DOHH2 (cell line): ENCODE measurements around the gene KLK7.

Experiments used
- H3F3A ChIP-seq: fragments of 200-600 bp; sonication (generic), shearing (Covaris generic); 2 replicates; pipeline ENCODE4 v1.6.0; 2016; ENCODE audit warnings: antibody characterized with exemption, mild to moderate bottlenecking; ENCODE audit not compliant: control insufficient read depth, insufficient read depth
- H3K27ac ChIP-seq: fragments of 200-600 bp; sonication (generic); 2 replicates; pipeline ENCODE4 v1.5.1; 2014; ENCODE audit warnings: low read depth, mild to moderate bottlenecking, low read length, moderate library complexity
- H3K27me3 ChIP-seq: fragments of 200-600 bp; sonication (generic); 2 replicates; pipeline ENCODE4 v1.6.1; 2014; ENCODE audit warnings: mild to moderate bottlenecking, low read length, mixed read lengths; ENCODE audit not compliant: control insufficient read depth
- H3K36me3 ChIP-seq: fragments of 200-600 bp; sonication (generic); 2 replicates; pipeline ENCODE4 v1.6.1; 2014; ENCODE audit warnings: mild to moderate bottlenecking, low read length, moderate library complexity, mixed read lengths; ENCODE audit not compliant: control insufficient read depth
- H3K4me1 ChIP-seq: fragments of 200-600 bp; sonication (generic); 2 replicates; pipeline ENCODE4 v1.6.1; 2014; ENCODE audit warnings: mild to moderate bottlenecking, low read length, mixed read lengths; ENCODE audit not compliant: control insufficient read depth
- H3K4me2 ChIP-seq: fragments of 200-600 bp; sonication (generic); 2 replicates; pipeline ENCODE4 v1.6.0; 2014; ENCODE audit warnings: mild to moderate bottlenecking, low read length, moderate library complexity
- H3K4me3 ChIP-seq: fragments of 200-600 bp; sonication (generic); 2 replicates; pipeline ENCODE4 v1.5.1; 2014; ENCODE audit warnings: mild to moderate bottlenecking, low read length, mixed read lengths
- H3K79me2 ChIP-seq: fragments of 200-600 bp; sonication (generic); 2 replicates; pipeline ENCODE4 v1.6.1; 2014; ENCODE audit warnings: mild to moderate bottlenecking, low read length, mixed read lengths; ENCODE audit not compliant: control insufficient read depth
- H3K9me2 ChIP-seq: fragments of 200-600 bp; sonication (generic); replicated peaks from 2 replicates; pipeline ENCODE4 v1.6.1; 2014; ENCODE audit warnings: mild to moderate bottlenecking, low read length, mixed read lengths; ENCODE audit not compliant: control insufficient read depth
- H3K9me3 ChIP-seq: fragments of 200-600 bp; sonication (generic); 2 replicates; pipeline ENCODE4 v1.6.1; 2014; ENCODE audit warnings: antibody characterized with exemption, low read length, mixed read lengths; ENCODE audit not compliant: control insufficient read depth, insufficient read depth
- H4K20me1 ChIP-seq: fragments of 200-600 bp; sonication (generic); 2 replicates; pipeline ENCODE4 v1.6.0; 2014; ENCODE audit warnings: low read depth, mild to moderate bottlenecking, antibody characterized with exemption, low read length, moderate library complexity; ENCODE audit not compliant: control insufficient read depth, insufficient read depth
- EZH2phosphoT487 ChIP-seq: fragments of 200-600 bp; sonication (generic); IDR thresholded peaks from 2 replicates; pipeline ENCODE4 v1.6.1; 2017; ENCODE audit warnings: borderline replicate concordance, mild to moderate bottlenecking, antibody characterized with exemption, low read length, moderate library complexity, mixed read lengths
- TF ChIP-seq, protein P1 (sequence below): fragments of 200-600 bp; sonication (generic); IDR thresholded peaks from one replicate; pipeline ENCODE4 v1.5.1; 2014; ENCODE audit warnings: antibody characterized with exemption, mild to moderate bottlenecking, low read depth, low read length; ENCODE audit not compliant: poor library complexity, severe bottlenecking

Gene KLK7

GRCh38 chr19:50981587-50982146, 2.0 kb downstream of the KLK7 start:
- Histone ChIP-seq H3K36me3 (no peaks in the 10 kb centered on the region), H3K4me2 (no peak overlapping the region), H3K9me2 (no peaks in the 10 kb centered on the region), H3K4me1 (no peaks in the 10 kb centered on the region), H3K9me3 (no peaks in the 10 kb centered on the region), H3K27ac (no peak overlapping the region), H4K20me1 (no peaks in the 10 kb centered on the region), H3K27me3 (peaks cover 4% of the 10 kb centered on the region; the same call in 1 of the 2 replicates), H3K79me2 (no peaks in the 10 kb centered on the region), H3K4me3 (no peak overlapping the region), H3F3A (no peaks in the 10 kb centered on the region)
- TF ChIP-seq, protein P1, sequence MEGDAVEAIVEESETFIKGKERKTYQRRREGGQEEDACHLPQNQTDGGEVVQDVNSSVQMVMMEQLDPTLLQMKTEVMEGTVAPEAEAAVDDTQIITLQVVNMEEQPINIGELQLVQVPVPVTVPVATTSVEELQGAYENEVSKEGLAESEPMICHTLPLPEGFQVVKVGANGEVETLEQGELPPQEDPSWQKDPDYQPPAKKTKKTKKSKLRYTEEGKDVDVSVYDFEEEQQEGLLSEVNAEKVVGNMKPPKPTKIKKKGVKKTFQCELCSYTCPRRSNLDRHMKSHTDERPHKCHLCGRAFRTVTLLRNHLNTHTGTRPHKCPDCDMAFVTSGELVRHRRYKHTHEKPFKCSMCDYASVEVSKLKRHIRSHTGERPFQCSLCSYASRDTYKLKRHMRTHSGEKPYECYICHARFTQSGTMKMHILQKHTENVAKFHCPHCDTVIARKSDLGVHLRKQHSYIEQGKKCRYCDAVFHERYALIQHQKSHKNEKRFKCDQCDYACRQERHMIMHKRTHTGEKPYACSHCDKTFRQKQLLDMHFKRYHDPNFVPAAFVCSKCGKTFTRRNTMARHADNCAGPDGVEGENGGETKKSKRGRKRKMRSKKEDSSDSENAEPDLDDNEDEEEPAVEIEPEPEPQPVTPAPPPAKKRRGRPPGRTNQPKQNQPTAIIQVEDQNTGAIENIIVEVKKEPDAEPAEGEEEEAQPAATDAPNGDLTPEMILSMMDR: no peak
- TF ChIP-seq EZH2phosphoT487: no peak

DNA sequence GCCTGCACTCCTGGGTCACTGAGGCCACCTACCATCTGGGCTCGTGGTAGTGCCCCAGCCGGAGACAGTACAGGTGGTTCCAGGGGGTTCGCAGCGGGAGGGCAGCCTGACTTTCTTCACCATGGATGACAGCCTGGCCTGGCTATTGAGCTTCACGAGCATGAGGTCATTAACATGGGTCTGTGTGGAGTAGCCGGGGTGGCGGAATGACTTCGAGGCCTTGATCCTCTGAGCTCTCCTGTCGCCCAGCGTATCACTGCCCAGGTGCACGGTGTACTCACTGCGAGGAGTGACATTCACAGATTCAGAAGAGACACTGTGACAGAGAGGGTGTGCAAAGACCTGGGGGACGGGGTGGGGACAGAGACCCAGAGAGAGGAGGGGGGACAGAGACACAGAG, 3.5 kb downstream of the KLK7 start:
- TF ChIP-seq, protein P1: no peak
- no peak for TF ChIP-seq EZH2phosphoT487
- H3F3A ChIP-seq: no peaks in the 10 kb centered on the region
- no peaks in the 10 kb centered on the region for H4K20me1 ChIP-seq

DNA sequence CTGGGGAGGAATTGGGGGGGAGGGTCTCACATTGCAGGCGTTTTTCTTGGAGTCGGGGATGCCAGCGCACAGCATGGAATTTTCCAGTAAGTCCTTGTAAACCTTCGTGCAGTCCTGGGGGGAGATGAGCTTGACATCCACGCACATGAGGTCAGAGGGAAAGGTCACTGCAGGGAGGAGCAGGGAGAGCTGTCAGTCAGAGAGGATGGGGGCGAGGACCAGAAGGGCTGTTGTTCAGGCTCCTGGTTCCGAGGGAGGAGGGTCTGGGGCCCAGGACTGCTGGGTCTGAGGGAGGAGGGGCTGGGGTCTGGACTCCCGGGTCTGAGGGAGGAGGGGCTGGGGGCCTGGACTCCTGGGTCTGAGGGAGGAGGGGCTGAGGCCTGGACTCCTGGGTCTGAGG, 4.0 kb downstream of the KLK7 start:
- Histone ChIP-seq H3K4me1 (no peaks in the 10 kb centered on the region), H4K20me1 (no peaks in the 10 kb centered on the region), H3K4me3 (no peak overlapping the region), H3K79me2 (no peaks in the 10 kb centered on the region), H3K9me3 (no peaks in the 10 kb centered on the region), H3K27ac (no peak overlapping the region), H3K36me3 (no peaks in the 10 kb centered on the region), H3K9me2 (no peaks in the 10 kb centered on the region), H3K27me3 (no peaks in the 10 kb centered on the region), H3F3A (no peaks in the 10 kb centered on the region), H3K4me2 (no peak overlapping the region)
- TF ChIP-seq, protein P1: no peak
- no peak for TF ChIP-seq EZH2phosphoT487

More for the DNA sequence above, 3.5 kb downstream of the KLK7 start:
- Histone ChIP-seq H3K27ac (no peak overlapping the region), H3K9me2 (no peaks in the 10 kb centered on the region), H3K27me3 (no peaks in the 10 kb centered on the region), H3K36me3 (no peaks in the 10 kb centered on the region), H3K4me2 (no peak overlapping the region), H3K9me3 (no peaks in the 10 kb centered on the region), H3K4me1 (no peaks in the 10 kb centered on the region), H3K79me2 (no peaks in the 10 kb centered on the region), H3K4me3 (no peak overlapping the region)
